GM18909 (cell line): ENCODE results near the gene SFMBT2.

Source experiments
- ATAC-seq: cut with Tn5 transposase; IDR thresholded peaks from one replicate; pipeline ENCODE4 v1.9.1; 2021; ENCODE audit warnings: mild to moderate bottlenecking; ENCODE audit not compliant: unreplicated experiment, poor library complexity

Gene SFMBT2

DNA sequence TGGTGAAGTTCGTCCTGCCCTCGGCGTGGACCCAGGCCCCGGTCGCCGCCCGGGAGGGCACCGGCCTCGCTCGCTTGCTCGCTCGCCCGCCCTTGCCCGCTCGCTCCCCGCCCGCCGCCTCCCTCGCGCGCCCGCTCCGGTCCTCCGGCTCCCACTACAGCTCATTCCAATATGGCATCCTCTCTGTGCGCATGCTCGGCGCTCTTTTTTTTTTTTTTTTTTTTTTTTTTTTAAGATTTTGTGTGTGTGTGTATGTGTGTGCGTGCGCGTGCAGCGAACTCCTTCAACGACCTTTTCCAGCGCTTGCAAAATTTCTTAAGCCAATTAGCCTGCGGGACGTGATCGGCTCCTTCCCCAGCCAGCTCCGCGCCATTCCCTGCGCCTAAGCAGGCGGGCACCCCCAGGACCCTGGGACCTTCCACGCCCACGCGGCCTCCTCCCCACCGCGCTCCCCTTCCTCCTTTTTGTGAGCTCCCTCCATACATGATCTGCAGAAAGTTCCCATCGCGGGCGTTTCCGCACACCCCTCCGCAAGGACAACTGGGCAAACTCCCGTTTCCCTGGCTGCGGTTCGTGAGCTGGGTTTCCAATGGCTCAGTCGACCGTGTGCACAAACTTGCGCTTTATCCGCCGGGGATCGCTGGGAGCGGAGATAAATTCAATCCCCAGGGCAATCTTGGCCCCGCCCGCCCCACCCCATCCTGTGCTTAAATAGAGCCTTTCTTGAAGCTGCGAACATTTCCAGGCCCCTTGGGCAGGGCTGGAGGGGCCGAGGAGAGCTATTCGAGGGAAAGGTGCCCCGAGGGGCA is at the start of gene SFMBT2:
Gene SFMBT2, minus strand, starts transcription at position 173 of the 809 bp plus-strand sequence. CDS start 29,136 bp downstream, outside the sequence.
- ATAC-seq: no peak

DNA sequence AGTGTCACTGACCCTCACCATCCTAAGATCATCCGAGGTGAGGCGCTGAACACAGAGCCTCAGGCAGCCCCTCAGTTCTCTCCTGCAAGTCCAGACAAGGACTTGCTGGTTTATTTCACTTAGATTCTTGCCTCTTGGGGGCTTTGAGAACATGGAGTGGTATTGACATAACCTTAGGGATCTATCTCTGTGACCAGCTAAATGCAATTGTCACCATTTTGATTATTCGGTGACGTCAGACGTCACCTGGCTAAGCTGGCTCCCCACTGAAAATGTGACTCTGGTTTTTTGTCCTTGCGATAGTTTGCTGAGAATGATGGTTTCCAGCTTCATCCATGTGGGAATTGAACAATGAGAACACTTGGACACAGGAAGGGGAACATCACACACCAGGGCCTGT is 49.2 kb upstream of the SFMBT2 start:
- ATAC-seq: no peak

DNA sequence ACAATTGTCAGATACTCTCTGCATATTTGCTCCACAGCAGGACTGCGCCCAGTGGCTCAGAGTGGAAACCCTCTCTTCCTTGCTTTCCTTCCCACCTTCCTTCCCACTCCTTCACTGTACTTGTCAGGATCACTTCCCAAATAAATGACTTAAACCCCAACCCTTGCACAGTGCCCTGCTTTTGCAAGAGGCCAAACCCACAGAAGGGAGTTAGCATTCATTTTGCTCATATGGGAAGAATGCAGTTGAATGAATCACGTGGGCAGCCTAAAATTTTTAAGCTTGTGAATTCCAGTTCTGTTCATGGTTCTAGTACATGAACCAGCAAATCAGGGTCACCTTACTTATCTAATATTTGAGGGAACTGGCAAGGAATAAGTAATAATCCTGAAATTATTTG is 47.7 kb upstream of the SFMBT2 start:
- ATAC-seq: no peak

DNA sequence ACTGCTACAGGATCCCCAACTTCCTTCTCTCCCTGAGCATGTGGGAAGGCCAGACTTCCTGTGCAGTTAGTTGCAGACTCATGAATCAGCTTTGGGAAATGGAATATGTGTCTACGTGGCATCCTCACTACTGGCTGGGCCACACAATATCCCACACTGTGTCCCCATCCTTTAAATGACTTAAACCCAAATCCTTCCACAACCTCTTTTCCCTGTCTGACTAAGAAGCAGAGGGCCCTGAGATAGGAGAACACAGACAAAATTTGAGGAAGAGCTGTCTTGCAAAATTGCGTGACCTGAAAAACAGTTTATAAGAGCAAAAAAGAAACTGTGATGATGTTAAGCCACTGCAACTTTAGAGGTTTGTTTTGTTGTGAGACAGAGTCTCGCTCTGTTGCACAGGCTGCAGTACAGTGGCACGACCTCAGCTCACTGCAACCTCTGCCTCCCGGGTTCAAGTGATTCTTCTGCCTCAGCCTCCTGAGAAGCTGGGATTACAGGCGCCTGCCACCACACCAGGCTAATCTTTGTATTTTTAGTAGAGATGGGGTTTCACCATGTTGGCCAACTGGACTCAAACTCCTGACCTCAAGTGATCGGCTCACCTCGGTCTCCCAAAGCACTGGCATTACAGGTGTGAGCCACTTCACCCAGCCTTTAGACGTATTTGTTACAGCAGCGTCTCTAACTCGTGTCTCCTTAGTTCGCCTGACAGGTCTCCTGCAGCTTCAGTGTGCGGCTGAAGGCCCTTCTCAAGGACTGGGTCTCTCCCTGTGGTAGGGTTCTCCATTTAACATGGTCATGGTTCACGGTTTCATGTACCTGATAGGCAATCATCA is 46.9 kb upstream of the SFMBT2 start:
- ATAC-seq: peak; percentile 77

DNA sequence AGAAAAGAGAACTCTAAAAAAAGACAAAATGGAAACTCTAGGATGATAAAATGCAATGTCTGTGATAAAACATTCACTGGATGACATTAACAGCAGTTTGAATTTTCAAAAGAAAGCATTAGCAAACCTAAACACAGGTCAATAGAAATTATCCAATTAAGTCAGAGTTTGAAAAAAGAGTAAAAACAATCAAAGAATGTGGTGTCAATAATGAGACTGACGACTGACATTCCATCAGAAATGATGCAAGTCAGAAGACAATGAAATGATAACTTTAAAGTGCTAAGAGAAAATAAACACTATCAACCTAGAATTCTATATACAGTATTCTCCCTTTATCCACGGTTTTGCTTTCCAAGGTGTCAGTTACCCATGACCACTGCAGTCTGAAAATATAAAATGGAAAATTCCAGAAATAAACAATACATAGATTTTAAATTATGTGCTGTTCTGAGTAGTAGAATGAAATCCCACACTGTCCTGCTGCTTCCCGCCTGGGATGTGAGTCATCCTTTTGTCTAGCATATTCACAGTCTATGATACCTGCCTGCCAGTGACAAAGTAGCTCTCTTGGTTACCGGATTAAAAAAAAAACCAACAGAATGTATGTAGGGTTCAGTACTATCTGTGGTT is 38.3 kb upstream of the SFMBT2 start:
- ATAC-seq: no peak

DNA sequence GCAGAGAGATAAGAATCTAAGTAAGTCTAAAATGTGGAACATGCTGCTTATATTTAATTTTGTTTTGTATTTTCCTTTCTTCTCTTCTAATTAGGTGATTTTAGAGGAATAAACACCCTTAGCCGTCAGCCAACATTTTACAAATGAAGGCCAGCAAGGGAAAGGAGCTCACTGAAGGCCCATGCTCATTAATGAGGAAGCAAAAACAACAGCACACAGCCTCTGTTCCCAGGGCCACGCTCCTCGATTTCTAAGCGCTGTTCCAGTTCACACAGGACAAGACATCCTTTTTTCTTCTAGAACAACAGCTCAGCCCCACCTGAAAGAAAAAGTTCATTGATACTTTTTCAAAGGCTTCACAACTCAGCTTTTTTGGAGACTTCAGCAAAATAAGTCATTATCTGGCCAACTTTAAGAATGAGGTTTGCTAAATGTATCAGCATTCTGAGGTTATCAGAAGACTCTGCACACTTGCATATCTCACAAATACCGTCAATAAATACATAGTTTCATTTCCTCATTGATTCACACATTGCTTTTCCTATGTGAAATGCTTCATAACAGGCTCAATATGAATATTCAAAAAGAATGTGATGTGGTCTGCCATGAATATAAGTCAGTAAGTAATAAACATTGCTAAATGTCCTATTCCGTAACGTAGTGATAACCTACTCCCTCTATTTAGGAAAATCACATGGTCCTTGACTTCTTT is 34.8 kb upstream of the SFMBT2 start:
- ATAC-seq: peak; percentile 84

DNA sequence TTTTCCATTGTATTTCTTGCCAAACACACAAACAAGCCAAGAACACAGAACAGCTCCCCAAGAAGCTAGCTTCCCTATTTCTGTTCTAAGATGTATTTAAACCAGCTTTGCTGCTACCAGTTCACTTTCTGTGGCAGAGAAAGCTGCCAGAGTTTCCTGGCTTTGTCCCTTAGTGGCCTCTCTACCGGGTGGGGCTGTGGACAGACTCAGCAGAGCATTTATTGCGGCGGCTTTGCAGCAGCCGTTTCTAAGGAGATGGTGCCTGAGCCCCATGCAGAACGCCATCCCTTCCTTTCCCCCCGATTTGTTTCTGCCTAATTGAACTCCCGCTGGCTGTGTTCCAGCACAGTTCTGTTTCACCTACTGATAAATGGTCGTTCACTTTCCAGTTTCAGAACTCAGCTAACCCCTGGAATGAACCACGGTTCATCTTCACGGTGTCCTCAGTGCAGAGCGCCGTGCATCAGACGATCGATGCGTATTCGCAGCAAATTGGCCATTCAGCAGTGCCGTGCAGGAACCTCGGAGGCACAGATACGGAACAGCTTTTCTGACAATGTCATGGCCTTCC is 33.8 kb upstream of the SFMBT2 start:
- ATAC-seq: no peak

DNA sequence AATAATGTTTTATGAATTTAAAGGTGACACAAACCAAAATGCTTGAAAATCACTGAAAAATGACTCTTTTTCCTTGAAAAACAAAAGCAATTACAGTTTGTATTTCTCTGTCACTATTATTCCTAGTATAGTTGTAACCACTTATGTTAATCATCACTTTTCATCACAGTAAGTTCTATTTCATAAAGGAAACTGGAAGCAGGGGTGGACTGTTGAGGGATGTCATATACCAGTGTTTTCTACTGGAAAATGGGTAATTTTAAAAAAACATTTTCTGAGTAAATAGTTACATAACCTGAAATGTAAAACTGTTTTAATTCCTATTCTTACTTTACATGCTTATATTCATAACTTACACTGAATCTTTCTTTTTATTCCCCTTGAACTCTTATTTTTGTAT is 32.2 kb upstream of the SFMBT2 start:
- ATAC-seq: no peak

DNA sequence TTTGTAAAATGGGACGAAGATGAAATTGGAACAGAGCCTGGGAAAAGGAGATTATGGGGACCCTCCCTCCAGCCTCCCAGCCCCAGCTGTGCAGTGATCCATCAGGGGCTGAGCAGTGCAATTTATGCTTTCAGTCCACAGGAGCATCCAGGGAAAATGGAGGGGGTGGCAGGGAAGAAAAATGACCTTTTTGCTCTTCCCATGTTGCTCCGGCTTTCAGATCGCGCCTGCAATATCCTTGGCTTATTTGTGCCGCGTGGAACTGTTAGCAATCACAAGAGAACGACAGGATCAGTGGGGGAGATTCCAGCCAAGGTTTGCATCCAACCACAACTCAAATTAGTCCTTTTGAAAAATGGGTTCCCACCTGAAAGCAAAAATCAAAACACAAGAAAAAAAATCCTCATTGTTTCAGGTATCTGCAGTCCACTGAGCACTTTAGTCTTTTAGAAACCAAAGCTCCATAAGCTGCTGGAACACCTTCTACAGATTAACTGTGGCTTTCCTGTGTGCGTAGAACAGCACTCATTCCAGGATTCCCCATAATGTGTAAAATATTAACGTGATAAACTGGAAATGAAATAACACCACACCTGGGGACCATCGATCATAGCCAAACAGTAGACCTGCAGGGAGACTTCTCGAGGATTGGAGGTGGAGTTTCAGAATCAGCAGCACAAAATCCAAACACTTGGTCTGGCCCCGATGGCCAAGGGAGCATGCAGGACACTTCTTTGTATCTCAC is 30.7 kb upstream of the SFMBT2 start:
- ATAC-seq: no peak

DNA sequence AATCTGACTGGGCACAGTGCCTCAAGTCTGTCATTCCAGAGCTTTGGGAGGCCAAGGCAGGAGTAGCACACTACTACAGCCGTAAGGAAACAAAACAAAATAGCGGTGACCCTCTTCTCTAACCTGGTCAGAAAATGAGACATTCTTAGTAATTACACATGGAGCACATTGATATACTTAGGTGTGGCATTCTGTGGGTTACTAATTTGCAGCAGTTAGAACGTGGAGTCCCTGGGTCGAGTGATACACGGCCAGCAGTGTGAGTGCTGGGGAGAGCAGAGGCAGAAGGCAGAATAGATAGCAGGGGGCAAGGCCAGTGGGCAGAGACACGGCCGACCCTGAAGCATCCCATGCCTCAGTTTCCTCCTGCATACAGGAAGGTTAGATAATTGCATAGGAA is 28.9 kb upstream of the SFMBT2 start:
- no peak for ATAC-seq

DNA sequence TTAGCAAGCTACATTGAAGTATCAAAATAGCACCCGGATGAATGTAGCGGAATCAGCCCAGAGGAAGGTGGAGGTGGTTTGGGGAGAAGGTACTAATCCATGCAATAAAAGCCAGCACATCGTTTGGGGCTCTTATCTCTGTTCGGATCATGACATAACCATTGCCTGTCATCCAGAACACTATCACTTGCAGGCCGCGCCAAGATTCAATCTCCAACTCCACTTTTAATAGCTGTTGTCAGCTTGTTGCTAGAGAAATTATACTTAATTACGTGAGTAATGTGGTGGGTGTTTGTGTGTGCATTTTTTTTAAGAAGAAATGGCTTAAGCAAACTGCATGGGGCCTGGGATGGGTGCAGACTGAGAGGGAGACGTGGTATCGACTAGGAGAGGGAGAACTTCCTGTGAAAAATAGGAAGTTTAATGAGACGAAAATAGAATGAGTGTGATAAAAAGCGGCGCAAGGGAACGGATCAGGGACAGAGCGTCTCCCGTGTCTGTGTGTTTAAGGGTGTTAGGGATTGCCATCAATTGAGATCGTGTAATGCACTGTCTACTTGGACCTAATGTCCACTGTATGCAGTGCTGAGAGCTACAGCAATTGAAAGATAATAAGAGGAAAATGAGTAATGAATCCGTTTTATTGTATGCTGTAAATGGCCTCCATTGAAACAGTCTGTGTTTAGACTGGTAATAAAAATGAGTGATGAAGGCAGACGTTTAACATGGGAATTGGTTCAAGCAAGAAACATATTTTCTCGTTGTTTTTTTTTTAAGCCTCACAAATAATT is 27.6 kb upstream of the SFMBT2 start:
- no peak for ATAC-seq

DNA sequence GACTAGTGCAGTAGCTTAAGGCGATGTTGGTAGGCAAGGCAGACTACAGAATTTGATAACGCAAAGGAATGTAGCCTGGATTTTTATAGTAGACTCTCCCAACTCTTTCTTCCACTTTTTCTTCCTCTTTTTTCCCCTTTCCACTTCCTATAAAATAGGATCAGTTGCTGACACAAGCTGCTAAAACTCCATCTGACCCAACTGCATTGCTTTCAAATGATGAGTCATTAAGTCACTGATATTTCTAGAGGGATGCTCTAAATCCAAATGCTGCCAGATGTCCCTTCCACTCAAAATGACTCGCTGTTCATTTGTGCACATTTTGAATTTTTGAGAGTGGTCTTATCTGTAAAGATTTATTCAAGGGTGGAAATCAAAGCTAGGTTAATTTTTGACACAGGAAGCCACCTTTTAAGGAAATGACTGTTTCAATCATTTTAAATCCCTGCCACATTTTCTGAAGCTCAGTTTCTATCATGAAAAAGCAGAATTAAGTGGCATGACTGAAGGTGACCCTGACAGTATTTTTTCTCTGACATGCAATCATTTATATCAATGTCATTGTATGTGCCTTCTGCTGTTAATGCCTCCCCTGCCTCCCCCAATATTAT is 25.8 kb upstream of the SFMBT2 start:
- no peak for ATAC-seq

DNA sequence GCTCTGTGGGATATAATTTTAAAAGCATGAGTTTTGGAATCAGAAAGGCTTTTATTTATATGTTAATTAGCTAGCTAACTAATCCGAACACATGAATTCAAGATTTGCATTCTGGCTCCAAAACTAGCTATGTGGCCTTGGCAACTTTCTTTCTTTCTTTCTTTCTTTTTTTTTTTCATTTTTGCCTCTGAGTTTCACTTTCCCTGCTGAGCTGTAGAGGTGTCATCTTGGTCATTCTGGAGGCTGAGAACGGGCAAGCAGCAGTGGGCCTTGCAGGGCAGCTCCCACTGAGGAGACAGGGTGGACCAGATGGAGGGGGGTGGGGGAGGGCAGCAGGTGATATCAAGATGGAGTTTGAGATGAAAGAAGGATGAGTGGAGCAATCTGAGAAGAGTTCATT is 24.8 kb upstream of the SFMBT2 start:
- no peak for ATAC-seq

DNA sequence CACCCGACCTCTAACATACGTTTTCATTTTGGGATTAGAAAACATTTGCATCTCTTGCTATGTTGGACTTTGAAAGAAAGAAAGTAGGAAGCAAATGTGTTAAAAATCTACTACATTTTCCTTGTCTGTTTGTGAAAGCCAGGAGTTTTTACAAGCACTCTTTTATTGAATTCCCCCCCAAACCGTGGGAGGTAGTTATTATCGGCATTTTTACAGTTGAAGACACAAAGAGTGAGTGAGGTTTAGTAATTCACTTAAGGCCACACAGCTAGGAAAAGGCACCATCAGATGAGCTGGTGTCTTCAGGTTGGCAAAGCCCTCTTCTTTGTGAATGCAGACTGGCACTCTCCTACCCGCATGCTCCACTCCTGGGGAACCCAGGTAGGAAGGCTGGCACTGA is 23.5 kb upstream of the SFMBT2 start:
- no peak for ATAC-seq

DNA sequence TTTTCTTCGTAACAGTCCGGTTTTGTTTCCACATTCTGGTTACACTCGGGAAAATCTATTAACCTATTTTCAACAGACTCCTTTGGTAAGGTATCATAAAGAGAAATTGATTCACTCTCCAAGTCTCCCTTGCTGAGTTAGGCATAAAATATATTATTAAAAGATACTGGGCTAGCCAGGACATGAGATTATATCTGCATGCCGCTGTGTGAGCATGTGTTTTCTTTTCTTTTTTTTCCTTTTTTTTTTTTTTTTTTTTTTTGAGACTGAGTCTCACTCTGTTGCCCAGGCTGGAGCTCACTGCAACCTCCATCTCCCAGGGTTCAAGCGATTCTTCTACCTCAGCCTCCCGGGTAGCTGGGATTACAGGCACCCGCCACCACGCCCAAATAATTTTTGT is 23.0 kb upstream of the SFMBT2 start:
- ATAC-seq: no peak

DNA sequence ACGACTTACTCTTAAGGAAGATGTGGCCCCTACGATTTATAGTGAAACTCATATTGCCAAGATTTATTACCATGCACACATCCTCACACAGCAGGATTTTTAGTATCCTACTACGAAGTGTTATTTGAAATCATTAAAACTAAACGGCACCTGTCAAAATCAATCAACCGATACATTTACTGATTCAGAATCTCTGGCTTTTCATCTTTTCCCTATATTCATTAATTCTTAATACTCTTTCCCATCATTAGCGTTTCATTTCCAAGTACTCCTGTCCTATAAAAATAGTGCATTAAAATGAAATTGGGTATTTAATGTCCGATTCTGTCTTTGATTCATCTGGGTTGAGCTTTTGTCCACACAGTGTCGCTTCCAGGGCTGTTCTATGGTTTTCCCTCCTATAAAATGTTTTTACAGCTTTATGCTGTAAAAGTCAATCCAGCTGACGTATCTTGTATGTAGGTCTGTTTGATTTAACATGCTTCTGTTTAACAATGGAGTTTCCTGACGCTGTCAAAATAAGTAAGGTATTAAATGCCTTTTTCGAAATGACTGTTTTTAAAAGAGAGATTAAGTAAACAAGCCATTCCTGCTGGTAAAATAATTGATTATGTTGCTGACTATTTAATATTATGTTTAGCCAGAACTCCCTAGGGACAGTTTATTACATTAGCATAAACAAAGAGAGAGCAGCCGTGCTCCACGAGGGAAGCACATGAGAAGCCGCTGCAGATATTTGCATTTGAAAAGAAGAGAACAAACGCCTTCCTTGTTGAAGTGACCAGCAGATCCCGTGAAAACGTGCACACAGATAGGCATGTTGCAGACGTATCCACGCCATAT is 22.3 kb upstream of the SFMBT2 start:
- ATAC-seq: no peak

DNA sequence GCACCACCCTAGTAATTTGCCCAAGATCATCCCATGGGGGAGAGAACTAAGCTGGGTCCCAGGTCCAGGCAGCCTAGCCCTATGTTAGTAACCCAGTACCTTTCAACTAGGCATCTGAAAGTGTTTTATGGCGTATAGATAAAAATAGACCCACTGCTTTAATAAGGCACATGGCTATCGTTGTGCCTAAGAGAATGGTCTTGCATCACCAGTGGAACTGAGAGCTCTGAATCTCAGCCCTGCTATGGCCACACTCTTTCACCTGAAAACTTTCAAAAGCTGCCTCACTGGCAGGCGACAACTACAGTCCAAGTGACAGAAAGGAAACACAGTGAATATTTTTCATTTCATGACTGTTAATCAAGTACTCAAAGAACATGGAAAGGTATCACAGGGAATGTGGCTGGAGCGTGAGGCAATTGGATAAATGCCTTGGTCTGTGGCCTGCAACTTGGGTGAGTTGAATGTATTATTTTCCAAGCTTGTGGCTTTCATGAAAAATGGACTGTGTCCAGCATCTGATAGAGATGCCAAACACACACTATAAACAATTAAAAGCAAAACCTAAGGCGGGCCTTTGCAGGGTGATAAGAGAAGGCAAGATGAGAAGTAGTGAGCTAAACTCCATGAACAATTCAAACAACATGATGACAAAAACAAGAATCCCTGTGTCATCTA is 18.0 kb upstream of the SFMBT2 start:
- ATAC-seq: no peak
